Karpas-422 (cell line): Measurements from ENCODE around the gene POLR2J3. TPM values are rescaled to one million over a fixed set of nuclear protein-coding genes. Genes with fewer than 3 reads are reported as not detected.
"Not testable (repeated sequence)": the region's sequence is repeated elsewhere in the genome, so short reads cannot be mapped to it uniquely, and the experiment has no call there.

ENCODE experiments used
- DNase-seq: peaks from one replicate; pipeline ENCODE4 v3.0.0-alpha.2; 2015
- H2AFZ ChIP-seq: fragments of 200-600 bp; sonication (generic); 2 replicates; pipeline ENCODE4 v1.6.1; 2014; ENCODE audit warnings: antibody characterized with exemption, low read length, mixed read lengths
- H3K27ac ChIP-seq: fragments of 200-600 bp; sonication (generic); 2 replicates; pipeline ENCODE4 v1.5.1; 2014; ENCODE audit warnings: mild to moderate bottlenecking, low read length, moderate library complexity
- H3K27me3 ChIP-seq: fragments of 200-600 bp; sonication (generic); 2 replicates; pipeline ENCODE4 v1.6.1; 2014; ENCODE audit warnings: low read length, mixed read lengths
- H3K36me3 ChIP-seq: fragments of 200-600 bp; sonication (generic); 2 replicates; pipeline ENCODE4 v1.6.1; 2014; ENCODE audit warnings: low read length, mixed read lengths; ENCODE audit not compliant: insufficient read depth
- H3K4me1 ChIP-seq: fragments of 200-600 bp; sonication (generic); 2 replicates; pipeline ENCODE4 v1.6.1; 2014; ENCODE audit warnings: mild to moderate bottlenecking, low read length, mixed read lengths
- H3K4me2 ChIP-seq: fragments of 200-600 bp; sonication (generic); 2 replicates; pipeline ENCODE4 v1.6.1; 2014; ENCODE audit warnings: low read length, low read depth, mild to moderate bottlenecking; ENCODE audit not compliant: poor library complexity, severe bottlenecking
- H3K4me3 ChIP-seq: fragments of 200-600 bp; sonication (generic); 2 replicates; pipeline ENCODE4 v1.5.1; 2014; ENCODE audit warnings: mild to moderate bottlenecking, antibody characterized with exemption, low read length, mixed read lengths
- H3K79me2 ChIP-seq: fragments of 200-600 bp; sonication (generic); 2 replicates; pipeline ENCODE4 v1.6.1; 2014; ENCODE audit warnings: mild to moderate bottlenecking, low read length, mixed read lengths
- H3K9ac ChIP-seq: fragments of 200-600 bp; sonication (generic); 2 replicates; pipeline ENCODE4 v1.6.0; 2014; ENCODE audit warnings: low read length
- H3K9me2 ChIP-seq: fragments of 200-600 bp; sonication (generic), shearing (Covaris generic); replicated peaks from 2 replicates; pipeline ENCODE4 v1.6.0; 2014; ENCODE audit warnings: mild to moderate bottlenecking, low read length, moderate library complexity; ENCODE audit not compliant: insufficient read depth
- H3K9me3 ChIP-seq: fragments of 300-700, 200-600 bp; sonication (generic); 2 replicates; pipeline ENCODE4 v1.6.1; 2014; ENCODE audit warnings: low read length, mixed read lengths
- H4K20me1 ChIP-seq: fragments of 200-600 bp; sonication (generic); 2 replicates; pipeline ENCODE4 v1.6.1; 2014; ENCODE audit warnings: mild to moderate bottlenecking, antibody characterized with exemption, low read length, low read depth; ENCODE audit not compliant: insufficient read depth
- total RNA-seq: library from RNA; depleted of rRNA; stranded (reverse); fragments of >200 nt; shearing (Covaris generic); gene quantifications from 2 replicates; pipeline ENCODE4 v1.2.3, GENCODE V29; 2014; ENCODE audit warnings: low replicate concordance

The POLR2J3 gene
- total RNA-seq, 1 experiment from 2014 or later, result 45.5 TPM

- not testable (repeated sequence) for H3K9me2 ChIP-seq, H3K4me1 ChIP-seq, H3K79me2 ChIP-seq, H3K27ac ChIP-seq, H2AFZ ChIP-seq, H3K4me2 ChIP-seq, H3K27me3 ChIP-seq, H3K4me3 ChIP-seq, DNase-seq, H4K20me1 ChIP-seq, H3K36me3 ChIP-seq, H3K9me3 ChIP-seq, H3K9ac ChIP-seq
These were observed 39.4 kb upstream of the POLR2J3 start for GRCh38 chr7:102611675-102612325.

DNA sequence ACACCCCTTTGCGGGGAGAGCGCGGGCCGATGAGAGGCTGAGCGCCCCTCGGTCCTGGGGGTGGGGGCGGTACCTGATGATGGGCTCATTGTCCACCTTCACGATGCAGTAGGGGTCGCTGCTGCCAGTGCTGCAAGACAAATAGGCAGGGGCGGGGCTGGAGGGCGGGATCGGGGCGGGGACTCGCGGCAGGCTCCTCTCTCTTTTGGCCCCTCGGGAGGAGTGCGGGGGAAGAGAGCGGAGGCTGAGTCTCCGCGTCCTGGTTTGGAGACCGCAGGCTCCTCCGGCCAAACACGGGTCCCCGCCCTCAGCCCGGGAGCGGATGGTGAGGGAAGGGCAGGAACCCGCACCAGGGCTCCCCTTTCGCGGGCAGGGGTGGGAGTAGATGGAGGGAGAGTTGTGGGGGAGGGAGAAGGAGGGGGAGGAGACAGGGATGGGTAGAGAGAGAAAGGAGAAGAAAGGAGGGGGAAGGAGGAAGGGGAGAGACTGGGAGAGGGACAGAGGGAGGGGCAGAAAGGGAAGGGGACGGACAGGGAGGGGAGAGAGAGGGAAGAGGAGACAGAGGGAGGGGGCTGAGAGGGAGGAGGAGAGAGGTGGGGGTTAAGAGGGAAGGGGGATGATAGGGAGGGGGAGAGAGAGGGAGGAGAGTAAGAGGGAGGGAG, 38.8 kb upstream of the POLR2J3 start:
- H3K27me3 ChIP-seq, H2AFZ ChIP-seq, H3K27ac ChIP-seq, H3K9me3 ChIP-seq, H3K79me2 ChIP-seq, H3K4me1 ChIP-seq, DNase-seq, H3K4me3 ChIP-seq, H3K36me3 ChIP-seq, H3K4me2 ChIP-seq, H3K9ac ChIP-seq, H3K9me2 ChIP-seq, H4K20me1 ChIP-seq: not testable (repeated sequence)

DNA sequence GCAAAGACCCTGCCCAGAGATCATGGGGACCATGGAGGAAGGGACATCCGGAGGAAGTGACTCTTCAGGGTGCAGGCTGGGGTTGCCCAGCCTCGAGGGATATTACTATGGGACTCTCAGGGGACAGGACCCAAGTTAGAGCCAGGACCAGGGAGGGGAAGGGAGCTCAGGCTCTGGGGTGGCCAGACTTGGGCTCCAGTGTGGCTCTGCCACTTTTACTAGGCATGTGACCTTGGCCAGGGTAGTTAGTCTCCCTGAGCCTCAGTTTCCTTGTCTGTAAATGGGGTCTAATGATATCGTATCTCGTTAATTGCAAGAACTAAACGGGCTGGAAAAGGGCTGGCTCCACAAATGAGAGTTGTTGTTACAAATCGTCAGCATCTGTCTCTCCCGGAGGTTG, 38.1 kb upstream of the POLR2J3 start:
- H3K9me3 ChIP-seq, H3K9me2 ChIP-seq: not testable (repeated sequence)

GRCh38 chr7:102609734-102610133, 37.4 kb upstream of the POLR2J3 start:
- not testable (repeated sequence) for H3K79me2 ChIP-seq, H3K36me3 ChIP-seq, H3K9me3 ChIP-seq, DNase-seq, H4K20me1 ChIP-seq, H3K27ac ChIP-seq, H3K9ac ChIP-seq, H3K4me1 ChIP-seq, H3K9me2 ChIP-seq, H2AFZ ChIP-seq, H3K27me3 ChIP-seq, H3K4me3 ChIP-seq, H3K4me2 ChIP-seq

More for the DNA sequence above, 38.1 kb upstream of the POLR2J3 start:
- H3K4me2 ChIP-seq, H3K4me1 ChIP-seq, H2AFZ ChIP-seq, DNase-seq, H3K79me2 ChIP-seq, H3K36me3 ChIP-seq, H3K27ac ChIP-seq, H3K4me3 ChIP-seq, H3K9ac ChIP-seq, H3K27me3 ChIP-seq, H4K20me1 ChIP-seq: not testable (repeated sequence)

DNA sequence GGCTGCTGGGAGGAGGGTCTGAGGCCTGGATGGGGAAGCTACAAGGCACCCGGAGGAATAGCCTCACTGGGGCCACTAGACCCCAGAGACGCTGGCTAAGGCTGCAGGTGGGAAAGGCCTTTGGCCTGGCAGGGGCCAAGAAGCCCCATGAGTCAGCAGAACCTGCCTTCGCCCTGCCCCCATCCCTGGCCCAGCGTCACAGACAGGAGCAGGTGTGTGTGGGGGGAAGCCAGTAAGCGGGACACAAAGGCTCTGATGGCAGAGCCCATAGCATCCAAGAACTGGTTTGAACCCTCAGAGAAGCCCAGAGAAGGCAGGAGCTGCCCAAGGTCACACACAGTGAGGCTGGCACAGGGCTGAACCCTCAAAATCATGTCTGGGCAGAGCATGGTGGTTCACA, 34.5 kb upstream of the POLR2J3 start:
- H3K9me3 ChIP-seq, H3K36me3 ChIP-seq, DNase-seq, H4K20me1 ChIP-seq, H3K9ac ChIP-seq, H3K9me2 ChIP-seq, H3K4me1 ChIP-seq, H3K27me3 ChIP-seq, H3K79me2 ChIP-seq, H2AFZ ChIP-seq, H3K4me3 ChIP-seq, H3K4me2 ChIP-seq, H3K27ac ChIP-seq: not testable (repeated sequence)

DNA sequence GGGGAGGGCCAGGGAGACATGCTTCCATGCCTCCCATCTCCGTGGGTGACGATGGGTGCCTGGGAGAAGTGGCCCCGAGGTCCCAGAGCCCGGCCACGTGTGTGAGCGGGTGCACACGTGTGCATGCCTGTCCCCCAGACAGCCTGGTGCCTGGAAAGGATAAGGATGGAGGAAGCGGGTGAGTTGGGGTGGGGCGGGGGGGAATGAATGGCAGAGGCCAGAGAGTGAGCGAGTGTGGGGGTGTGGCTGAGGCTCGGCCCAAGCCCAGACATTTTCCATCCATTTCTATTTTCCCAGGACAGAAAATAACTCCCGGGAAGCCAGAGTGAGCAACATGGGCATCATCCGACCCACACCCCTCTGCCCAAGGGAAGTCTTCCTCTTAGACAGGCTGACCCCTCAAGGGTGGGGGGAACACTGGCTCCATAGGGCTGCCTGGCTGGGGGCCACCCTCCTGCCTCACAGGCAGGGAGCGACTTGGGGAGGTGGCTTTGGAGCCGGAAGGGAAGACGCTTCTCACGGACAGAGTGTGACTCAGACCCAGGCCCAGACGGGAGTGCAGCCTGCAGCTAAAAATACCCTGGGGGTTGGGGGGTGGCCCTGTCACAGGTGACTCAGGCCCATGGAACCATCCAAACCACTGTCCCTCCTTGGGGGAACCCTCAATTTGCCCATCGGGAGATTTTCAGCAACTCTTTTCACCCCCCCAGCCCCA, 32.2 kb upstream of the POLR2J3 start:
- H4K20me1 ChIP-seq, H3K36me3 ChIP-seq, H3K4me2 ChIP-seq, DNase-seq, H3K4me1 ChIP-seq, H3K79me2 ChIP-seq, H3K9me2 ChIP-seq, H2AFZ ChIP-seq, H3K9me3 ChIP-seq, H3K9ac ChIP-seq, H3K4me3 ChIP-seq, H3K27me3 ChIP-seq, H3K27ac ChIP-seq: not testable (repeated sequence)

- H4K20me1 ChIP-seq, H3K4me1 ChIP-seq, DNase-seq, H3K4me3 ChIP-seq, H3K4me2 ChIP-seq, H3K79me2 ChIP-seq, H3K27ac ChIP-seq, H2AFZ ChIP-seq, H3K9me2 ChIP-seq, H3K36me3 ChIP-seq, H3K27me3 ChIP-seq, H3K9ac ChIP-seq, H3K9me3 ChIP-seq: not testable (repeated sequence)
These were observed 29.9 kb upstream of the POLR2J3 start for GRCh38 chr7:102602317-102602716.

DNA sequence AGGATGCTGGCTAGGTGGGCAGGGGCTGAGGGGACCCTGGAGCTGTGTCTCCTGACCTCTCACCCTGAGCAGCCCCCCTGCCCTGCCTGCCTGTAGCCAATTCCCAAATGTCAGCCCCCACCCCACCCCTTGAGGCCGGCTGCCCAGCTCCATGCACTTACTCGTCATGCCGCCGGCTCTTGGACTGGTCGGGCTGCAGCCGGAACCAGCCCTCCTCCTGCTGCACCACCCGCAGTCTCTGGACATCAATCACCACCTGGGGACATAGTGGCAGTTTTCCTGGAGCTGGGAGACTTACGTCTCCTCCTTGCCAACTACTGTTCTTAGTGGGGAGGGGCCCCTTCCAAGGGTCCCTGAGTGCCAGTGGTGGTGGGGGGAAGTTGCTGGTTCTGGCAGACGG, 27.3 kb upstream of the POLR2J3 start:
- H3K4me1 ChIP-seq, H3K9ac ChIP-seq, H3K27ac ChIP-seq, H4K20me1 ChIP-seq, H3K9me2 ChIP-seq, H3K36me3 ChIP-seq, H3K4me2 ChIP-seq, H2AFZ ChIP-seq, H3K9me3 ChIP-seq, H3K27me3 ChIP-seq, H3K79me2 ChIP-seq, H3K4me3 ChIP-seq, DNase-seq: not testable (repeated sequence)
